Aortic smooth muscle cell (primary cell): ENCODE data around the gene PTPRE. TPM values are rescaled to one million over a fixed set of nuclear protein-coding genes. Genes with fewer than 3 reads are reported as not detected.

ENCODE experiments used
- total RNA-seq: library from RNA; depleted of rRNA; stranded (reverse); fragments of >200 nt; gene quantifications from 2 replicates; pipeline ENCODE4 v1.2.3, GENCODE V29; 2014

PTPRE gene
- total RNA-seq = 1.7 and 3.8 TPM in 2 replicates

GRCh38 chr10:127906548-127907377 is at the start of gene PTPRE:
TSS of gene PTPRE (plus strand) at chr10:127907103. CDS start at chr10:128040882, 133,779 bp downstream.

GRCh38 chr10:127892743-127893142 is 14.2 kb upstream of the PTPRE start, which contains the start of gene CLRN3:
TSS of gene CLRN3 (minus strand) at chr10:127892941. CDS start at chr10:127892784, 157 bp downstream.

GRCh38 chr10:128125944-128126764 is 219.3 kb downstream of the PTPRE start, which contains the start of gene MKI67:
TSS of gene MKI67 (minus strand) at chr10:128126423. CDS start at chr10:128125667, 756 bp downstream.

Other genes with a start within 250 kb of the PTPRE start
- not detected in 2 replicates for gene FOXI2, start 169.9 kb upstream of the PTPRE start, total RNA-seq
- not detected in 2 replicates for gene CLRN3, start 14.2 kb upstream of the PTPRE start, total RNA-seq
- gene MKI67, start 219.3 kb downstream of the PTPRE start, total RNA-seq = 12.4 and 15.7 TPM in 2 replicates